ENCODE data around the gene STIP1.

Gene STIP1

GRCh38 chr11:64251016-64251752, 65.2 kb downstream of the STIP1 start, which contains the start of gene PLCB3:
PLCB3 (plus strand) TSS chr11:64251530; CDS start chr11:64251650, 120 bp downstream.
- no peaks in the 10 kb centered on the region for H3K27me3 ChIP-seq (ENCODE audit: insufficient read depth, low read length)
- peak within 1 kb of the TSS; percentile 94 for H3K4me3 ChIP-seq (ENCODE audit: low read length)
- no peaks in the 10 kb centered on the region for H3K9me3 ChIP-seq (ENCODE audit: insufficient read depth, low read depth, low read length)
- peak within 1 kb of the TSS; percentile 87 for H3K27ac ChIP-seq (ENCODE audit: low read length)
- peaks cover 28% of the 10 kb centered on the region for H3K4me1 ChIP-seq (ENCODE audit: insufficient read depth, low read length)
- peak within 1 kb of the TSS; percentile 90; the same call in 1 of the 2 replicates for H3K9ac ChIP-seq (ENCODE audit: low read depth, low read length)
- H3K36me3 ChIP-seq (ENCODE audit: insufficient read depth, low read depth, low read length) = peaks cover 18% of the 10 kb centered on the region

DNA sequence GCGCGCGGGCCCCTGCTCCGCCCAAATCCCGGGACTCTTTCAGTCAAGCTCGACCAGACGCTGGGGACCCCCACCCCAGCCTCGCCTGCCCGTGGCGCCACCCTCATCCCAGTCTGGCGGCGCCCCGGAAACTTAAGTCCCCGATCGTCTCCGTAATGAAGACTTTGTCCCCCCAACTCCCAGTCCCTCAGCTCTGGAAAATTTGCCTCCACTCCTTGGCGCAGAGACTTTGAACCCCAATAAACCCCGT, 65.7 kb downstream of the STIP1 start:
- Histone ChIP-seq H3K27ac (ENCODE audit: low read length) (peak overlapping the region; percentile 32), H3K4me1 (ENCODE audit: insufficient read depth, low read length) (peaks cover 28% of the 10 kb centered on the region), H3K9me3 (ENCODE audit: insufficient read depth, low read depth, low read length) (no peaks in the 10 kb centered on the region)

DNA sequence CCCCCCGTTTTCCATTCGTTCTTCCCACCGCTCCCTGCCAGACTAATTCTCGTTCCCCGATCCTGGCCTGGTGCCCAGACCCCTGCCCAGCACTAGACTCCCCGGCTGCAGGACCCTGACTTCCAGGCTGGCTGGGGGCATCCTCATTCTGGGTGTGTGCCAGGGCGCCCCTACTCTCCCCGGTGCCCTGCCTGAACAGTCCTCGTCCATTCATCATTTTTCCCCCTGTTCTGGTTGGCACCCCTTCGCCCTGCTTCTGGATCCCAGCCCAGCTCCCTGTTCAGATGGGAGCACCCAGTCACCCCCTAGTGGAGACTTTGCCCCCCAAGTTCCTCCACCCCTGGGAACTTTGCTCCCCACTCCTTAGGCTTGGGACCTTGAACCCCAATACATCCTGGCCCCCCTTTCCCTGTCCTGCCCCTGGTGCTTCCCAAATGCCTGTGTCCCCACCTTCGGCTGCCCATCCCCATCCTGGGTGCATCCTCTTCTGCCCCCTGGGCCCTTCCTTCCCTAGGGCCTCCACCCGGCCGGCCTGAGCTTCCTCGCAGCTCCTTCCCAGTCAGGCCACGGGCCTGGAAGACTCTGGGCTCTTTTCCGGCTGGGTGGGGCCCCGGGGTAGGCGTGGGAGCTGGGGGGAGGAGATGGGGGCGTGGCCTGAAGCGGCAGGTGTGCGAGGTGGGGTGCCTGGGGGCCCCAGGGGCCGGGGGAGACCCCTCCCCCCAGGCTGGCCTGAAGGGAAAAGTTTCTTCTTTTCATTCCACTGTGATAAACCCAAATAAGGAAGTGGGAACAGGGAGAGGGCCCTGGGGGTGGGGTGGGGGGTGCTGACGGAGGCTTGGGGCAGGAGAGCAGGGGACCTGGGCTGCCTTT, 66.3 kb downstream of the STIP1 start:
- H3K27ac ChIP-seq (ENCODE audit: low read length) = peak overlapping the region; percentile 32
- peaks cover 24% of the 10 kb centered on the region for H3K36me3 ChIP-seq (ENCODE audit: insufficient read depth, low read depth, low read length)

More for the DNA sequence above, 65.7 kb downstream of the STIP1 start:
- H3K9ac ChIP-seq (ENCODE audit: low read depth, low read length) = peak overlapping the region; percentile 90; the same call in 1 of the 2 replicates
- no peaks in the 10 kb centered on the region for H3K27me3 ChIP-seq (ENCODE audit: insufficient read depth, low read length)
- peaks cover 23% of the 10 kb centered on the region for H3K36me3 ChIP-seq (ENCODE audit: insufficient read depth, low read depth, low read length)
- H3K4me3 ChIP-seq (ENCODE audit: low read length) = peak overlapping the region; percentile 94

DNA sequence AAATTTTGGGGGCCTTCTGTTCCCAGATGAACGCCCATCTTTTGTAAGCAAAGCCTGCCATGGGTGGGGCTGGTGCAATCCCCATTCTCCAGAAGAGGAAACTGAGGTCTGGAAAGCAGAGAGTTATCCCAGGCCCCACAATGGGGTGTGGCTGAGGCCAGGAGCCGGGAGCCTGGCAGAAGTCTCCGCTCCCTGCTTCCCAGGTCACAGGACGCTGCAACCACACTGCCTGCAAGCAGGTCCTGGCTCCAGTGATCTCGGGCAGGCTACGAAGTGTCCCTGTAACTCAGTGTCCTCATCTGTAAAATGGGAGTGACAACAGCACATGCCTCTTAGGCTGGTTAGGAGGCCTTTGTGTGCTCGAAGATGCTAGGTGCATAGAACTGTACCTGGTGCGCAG, 67.1 kb downstream of the STIP1 start:
- peaks cover 24% of the 10 kb centered on the region for H3K4me1 ChIP-seq (ENCODE audit: insufficient read depth, low read length)
- no peak overlapping the region for H3K27ac ChIP-seq (ENCODE audit: low read length)
- peak overlapping the region; percentile 94; the same call in 1 of the 2 replicates for H3K4me3 ChIP-seq (ENCODE audit: low read length)

More for the DNA sequence above, 66.3 kb downstream of the STIP1 start:
- Histone ChIP-seq H3K9ac (ENCODE audit: low read depth, low read length) (peak overlapping the region; percentile 90; the same call in 1 of the 2 replicates), H3K27me3 (ENCODE audit: insufficient read depth, low read length) (no peaks in the 10 kb centered on the region), H3K4me1 (ENCODE audit: insufficient read depth, low read length) (peaks cover 28% of the 10 kb centered on the region), H3K4me3 (ENCODE audit: low read length) (peak overlapping the region; percentile 94), H3K9me3 (ENCODE audit: insufficient read depth, low read depth, low read length) (no peaks in the 10 kb centered on the region)

GRCh38 chr11:64253481-64253880, 67.5 kb downstream of the STIP1 start:
- Histone ChIP-seq H3K4me1 (ENCODE audit: insufficient read depth, low read length) (peaks cover 20% of the 10 kb centered on the region), H3K36me3 (ENCODE audit: insufficient read depth, low read depth, low read length) (peaks cover 29% of the 10 kb centered on the region), H3K27ac (ENCODE audit: low read length) (no peak overlapping the region), H3K9ac (ENCODE audit: low read depth, low read length) (peak overlapping the region; percentile 90; the same call in 1 of the 2 replicates), H3K27me3 (ENCODE audit: insufficient read depth, low read length) (no peaks in the 10 kb centered on the region), H3K4me3 (ENCODE audit: low read length) (peak overlapping the region; percentile 94; the same call in 1 of the 2 replicates), H3K9me3 (ENCODE audit: insufficient read depth, low read depth, low read length) (no peaks in the 10 kb centered on the region)

More for the DNA sequence above, 67.1 kb downstream of the STIP1 start:
- H3K27me3 ChIP-seq (ENCODE audit: insufficient read depth, low read length) = no peaks in the 10 kb centered on the region
- peak overlapping the region; percentile 90; the same call in 1 of the 2 replicates for H3K9ac ChIP-seq (ENCODE audit: low read depth, low read length)
- H3K9me3 ChIP-seq (ENCODE audit: insufficient read depth, low read depth, low read length) = no peaks in the 10 kb centered on the region
- H3K36me3 ChIP-seq (ENCODE audit: insufficient read depth, low read depth, low read length) = peaks cover 24% of the 10 kb centered on the region
